NCI-H2171 (cell line): ENCODE results near the gene CD209.

ENCODE experiments used
- DNase-seq: peaks from one replicate; lab custom pipeline; 2025; lab: John Stamatoyannopoulos, UW

The CD209 gene

GRCh38 chr19:7737215-7737614, 10.1 kb downstream of the CD209 start:
- no peak for DNase-seq

DNA sequence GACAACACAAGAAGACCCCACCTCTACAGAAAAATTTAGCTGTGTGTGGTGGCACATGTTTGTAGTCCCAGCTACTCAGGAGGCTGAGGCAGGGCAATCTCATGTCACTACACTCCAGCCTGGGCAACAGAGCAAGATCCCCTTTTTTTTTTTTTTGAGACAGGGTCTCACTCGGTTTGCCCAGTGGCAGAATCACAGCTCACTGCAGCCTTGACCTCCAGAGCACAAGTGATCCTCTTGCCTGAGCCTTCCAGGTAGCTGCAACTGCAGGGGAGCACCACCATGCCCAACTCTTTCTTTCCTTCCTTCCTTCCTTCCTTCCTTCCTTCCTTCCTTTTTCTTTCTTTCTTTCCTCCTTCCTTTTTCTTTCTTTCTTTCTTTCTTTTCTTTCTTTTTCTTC, 11.2 kb downstream of the CD209 start:
- no peak for DNase-seq

DNA sequence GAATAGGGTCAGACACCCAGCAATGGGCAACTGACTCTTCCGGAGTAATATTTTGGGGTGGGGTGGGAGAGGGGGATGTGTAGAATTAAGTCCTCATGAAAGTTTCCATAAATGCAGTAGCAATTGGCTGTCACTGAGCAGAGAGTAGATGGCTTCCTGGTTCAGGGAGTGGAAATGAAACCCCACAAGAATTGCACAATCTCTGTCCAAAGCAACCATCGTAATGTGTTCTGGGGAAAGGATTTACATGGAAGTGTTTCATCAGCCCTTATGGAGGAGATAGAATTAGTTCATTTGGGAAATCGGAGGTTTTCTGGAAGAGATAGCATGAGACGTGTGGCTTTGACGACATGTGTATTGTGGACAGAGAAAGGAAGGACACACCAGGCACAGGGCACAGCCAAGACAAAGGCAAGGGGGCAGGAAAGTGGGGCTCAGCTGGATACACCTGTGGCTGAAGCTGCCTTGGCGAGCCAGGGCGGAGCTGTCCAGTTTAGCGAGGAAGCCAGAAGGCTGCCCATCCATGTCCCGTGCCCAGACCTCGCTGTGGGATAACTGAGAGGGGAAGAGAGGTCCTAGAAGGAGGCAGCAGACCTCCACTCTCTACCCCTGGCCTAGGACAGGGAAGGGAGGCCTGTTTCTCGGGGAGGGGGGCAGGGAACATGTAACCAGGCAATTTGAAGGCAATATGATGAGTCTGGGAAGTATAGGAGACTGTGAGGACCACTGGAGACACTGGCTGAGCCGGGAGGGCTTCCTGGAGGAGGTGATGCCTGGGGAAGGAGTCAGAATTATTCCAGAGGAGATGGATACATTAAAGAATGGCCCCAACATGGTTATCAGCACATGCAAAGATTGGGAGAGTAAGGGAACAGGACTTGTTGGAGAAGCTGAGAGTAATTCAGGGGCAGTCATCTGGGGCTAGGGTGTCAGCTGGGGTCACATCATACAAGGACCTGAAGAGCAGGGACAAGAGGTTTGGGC, 12.8 kb downstream of the CD209 start:
- DNase-seq = no peak

DNA sequence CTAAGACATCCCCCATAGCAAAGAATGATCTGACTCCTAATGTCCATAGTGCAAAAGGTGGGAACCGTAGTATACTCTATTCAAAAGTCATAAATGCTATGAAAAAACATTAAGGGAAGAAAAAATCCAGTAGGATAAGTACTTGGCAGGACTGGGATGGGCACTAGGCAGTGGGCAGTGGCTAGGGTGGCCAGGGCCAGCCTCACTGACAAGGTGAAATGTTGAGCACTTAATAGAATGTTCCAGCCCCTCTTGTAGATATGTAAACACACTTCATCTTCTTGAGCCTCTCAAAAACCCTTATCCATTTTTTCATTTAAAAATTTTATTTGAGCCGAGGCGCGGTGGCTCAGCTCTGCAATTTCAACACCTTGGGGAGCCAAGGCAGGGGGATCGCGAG, 14.0 kb downstream of the CD209 start:
- no peak for DNase-seq

DNA sequence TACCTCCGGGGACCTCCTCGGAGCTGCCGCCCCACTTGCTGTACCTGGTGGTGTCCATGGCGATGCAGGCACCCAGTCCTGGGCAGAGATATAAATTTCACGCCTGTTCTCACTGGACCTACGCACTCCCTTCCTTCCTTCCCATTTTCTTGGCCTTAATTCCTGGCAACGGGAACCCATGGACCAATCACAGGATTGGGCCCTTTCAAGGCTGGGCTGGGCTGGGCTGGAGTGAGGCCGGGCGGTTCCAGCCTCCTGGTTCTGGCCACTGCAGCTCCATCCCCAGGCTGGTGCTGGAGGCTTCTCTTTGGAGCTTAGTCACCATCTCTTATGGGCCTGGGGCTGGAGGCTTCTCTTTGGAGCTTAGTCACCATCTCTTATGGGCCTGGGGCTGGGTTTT, 15.3 kb downstream of the CD209 start, which contains the start of gene CLEC4G:
CLEC4G (minus strand) TSS at position 66 of the 400 bp plus-strand sequence; CDS start at position 58, 8 bp downstream.
- no peak for DNase-seq

DNA sequence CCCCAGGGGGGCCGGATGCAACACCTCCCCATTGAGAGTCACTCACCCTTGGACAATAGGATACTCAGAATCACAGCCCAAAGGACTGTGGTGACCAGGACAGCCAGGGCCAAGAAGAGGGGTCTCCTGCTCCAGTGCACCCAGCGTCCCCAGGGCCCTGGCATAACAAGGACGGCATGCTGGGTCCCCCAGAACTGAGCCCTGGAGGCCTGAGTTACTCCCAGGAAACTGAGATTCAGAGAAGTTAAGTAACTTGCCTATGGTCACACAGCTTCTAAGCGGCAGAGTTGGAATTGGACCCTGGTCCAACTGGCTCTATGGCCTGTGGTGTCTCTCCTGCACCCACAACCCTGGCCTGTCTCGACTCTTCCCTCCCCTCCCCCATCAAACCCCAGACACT, 15.7 kb downstream of the CD209 start:
- no peak for DNase-seq

GRCh38 chr19:7731218-7731595, 16.1 kb downstream of the CD209 start:
- no peak for DNase-seq

DNA sequence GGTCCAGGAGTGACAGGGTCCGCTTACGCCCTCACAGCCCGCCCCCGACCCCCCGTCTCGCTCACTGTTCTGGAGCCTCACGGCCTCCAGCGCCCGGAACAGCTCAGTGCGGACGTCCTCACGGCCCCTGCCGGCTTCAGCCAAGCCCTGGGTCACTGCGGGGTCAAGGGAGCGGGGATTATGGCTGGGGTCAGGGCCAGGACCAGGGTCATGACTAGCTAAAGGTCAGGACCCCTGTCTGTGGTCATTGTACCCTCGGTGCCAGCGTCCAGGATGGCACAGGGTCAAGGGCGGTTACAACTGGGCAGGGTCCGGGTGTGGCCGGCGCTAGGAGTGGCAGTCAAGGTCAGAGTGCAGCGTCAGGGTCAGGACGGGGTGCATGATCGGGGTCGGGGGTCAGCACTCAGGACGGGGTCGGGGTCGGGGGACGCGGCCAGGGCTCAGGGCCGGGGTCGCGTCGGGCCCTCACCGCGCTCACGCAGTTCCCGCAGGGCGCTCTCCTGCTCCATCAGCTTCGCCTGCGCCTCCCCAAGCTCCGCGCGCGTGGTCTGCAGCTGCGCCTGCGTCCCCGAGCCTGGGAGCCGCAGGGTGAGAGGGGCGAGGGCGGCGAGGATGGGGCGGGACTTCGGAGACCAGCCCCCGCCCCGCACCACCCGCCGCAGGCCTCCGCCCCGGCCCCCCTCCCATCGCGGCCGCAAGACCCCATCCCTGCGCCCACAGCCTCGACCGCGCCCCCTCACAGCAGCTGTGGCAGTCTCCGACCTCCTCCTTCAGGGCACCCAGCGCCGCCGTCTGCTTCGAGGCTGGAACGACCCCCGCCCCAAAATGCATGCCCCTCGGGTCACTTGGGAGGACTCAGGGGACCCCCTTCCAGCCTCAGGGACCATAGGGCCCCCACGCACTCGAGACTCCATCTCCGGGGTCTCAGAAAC, 16.8 kb downstream of the CD209 start:
- no peak for DNase-seq

GRCh38 chr19:7729831-7730285, 17.5 kb downstream of the CD209 start:
- peak; percentile 60 for DNase-seq

- peak; percentile 5 for DNase-seq
Measured at GRCh38 chr19:7729211-7729610, 18.1 kb downstream of the CD209 start.

DNA sequence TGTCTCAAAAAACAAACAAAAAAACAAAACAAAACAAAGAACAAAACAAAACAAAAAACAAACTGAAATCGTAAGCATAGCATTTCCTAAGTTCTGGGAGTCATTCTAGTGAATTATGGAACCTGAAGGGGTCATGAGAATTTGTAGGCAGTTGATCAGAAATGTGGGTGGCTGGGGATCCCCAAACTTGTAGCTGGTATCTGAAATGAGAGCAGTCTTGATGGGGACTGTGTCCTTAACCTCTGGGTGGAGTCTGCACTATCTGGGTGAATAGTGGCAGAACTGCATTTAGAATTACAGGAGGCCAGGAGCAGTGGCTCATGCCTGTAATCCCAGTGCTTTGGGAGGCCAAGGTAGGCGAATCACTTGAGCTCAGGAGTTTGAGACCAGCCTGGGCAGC, 21.5 kb downstream of the CD209 start:
- no peak for DNase-seq

- DNase-seq = peak; percentile 89
Measured at GRCh38 chr19:7722231-7722651, 25.1 kb downstream of the CD209 start.

DNA sequence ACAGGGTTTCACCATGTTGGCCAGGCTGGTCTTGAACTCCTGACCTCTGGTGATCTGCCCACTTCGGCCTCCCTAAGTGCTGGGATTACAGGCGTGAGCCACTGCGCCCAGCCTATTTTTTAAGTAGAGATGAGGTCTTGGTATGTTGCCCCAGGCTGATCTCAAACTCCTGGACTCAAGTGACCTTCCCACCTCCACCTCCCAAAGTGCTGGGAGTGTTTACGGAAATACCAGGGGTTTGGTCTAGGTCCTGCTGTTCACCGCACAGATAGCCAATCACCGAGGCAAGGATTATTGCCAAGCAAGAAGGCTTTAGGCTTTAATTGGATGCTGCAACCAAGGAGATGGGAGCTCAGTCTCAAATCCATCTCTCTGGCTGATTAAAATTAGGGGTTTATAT, 27.0 kb downstream of the CD209 start:
- no peak for DNase-seq

- DNase-seq = no peak
Measured at GRCh38 chr19:7718668-7719067, 28.7 kb downstream of the CD209 start.

GRCh38 chr19:7716762-7717161, 30.6 kb downstream of the CD209 start:
- no peak for DNase-seq

DNA sequence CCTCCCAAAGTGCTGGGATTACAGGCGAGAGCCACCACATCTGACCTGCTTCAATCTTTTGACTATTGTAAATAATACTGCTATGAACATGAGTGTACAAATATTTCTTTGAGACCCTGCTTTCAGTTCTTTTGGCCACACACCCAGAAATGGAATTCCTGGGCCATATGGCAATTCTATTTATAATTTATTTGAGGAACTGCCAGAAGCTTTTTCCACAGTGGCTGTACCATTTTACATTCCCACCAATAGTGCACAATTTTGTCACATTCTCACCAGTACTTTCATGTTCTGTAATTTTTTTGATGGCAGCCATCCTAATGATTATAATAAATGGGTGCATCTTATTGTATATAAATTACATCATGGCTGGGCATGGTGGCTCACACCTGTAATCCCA, 31.7 kb downstream of the CD209 start:
- no peak for DNase-seq

- no peak for DNase-seq
Measured at GRCh38 chr19:7710616-7711015, 36.7 kb downstream of the CD209 start.

DNA sequence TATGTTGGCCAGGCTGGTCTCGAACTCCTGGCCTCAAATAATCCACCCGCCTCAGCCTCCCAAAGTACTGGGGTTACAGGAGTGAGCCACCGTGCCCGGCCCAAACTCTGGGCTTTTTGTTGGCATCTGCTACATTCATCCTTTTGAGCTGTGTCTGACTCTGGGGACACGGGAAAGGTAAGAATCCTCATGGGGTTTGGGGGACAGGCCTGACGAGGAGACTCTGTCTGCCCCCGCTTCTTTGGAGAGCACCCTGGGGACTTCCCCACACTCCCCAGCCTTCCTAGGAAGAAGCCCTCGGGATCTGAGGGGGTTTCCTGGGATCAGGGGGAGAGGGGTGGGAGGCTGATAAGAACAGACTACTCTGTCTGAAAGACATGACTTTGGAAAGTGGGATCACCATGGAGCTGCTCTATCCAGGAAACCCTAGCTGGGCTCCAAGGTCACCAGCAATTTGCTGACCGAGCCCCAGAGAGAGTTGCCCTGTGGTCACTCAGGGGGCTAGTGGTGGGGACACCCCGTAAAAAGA, 37.3 kb downstream of the CD209 start:
- DNase-seq = no peak

GRCh38 chr19:7706955-7707456, 40.3 kb downstream of the CD209 start:
- DNase-seq = no peak

GRCh38 chr19:7706188-7706954, 41.0 kb downstream of the CD209 start:
- DNase-seq = no peak
